Endodermal cell (in vitro differentiated cells): ENCODE measurements around the gene DYRK3. TPM values are rescaled to one million over a fixed set of nuclear protein-coding genes. Genes with fewer than 3 reads are reported as not detected.

ENCODE experiments used
- DNase-seq: peaks from one replicate; pipeline ENCODE4 v3.0.0-alpha.2; 2017
- H3K27ac ChIP-seq: 2 replicates; pipeline ENCODE4 v1.5.1; 2013; ENCODE audit warnings: mild to moderate bottlenecking, low read depth, low read length, moderate library complexity
- H3K27me3 ChIP-seq: 2 replicates; pipeline ENCODE4 v1.6.1; 2013; ENCODE audit warnings: mild to moderate bottlenecking, low read length, moderate library complexity; ENCODE audit not compliant: insufficient read depth, control insufficient read depth, poor library complexity, severe bottlenecking
- H3K36me3 ChIP-seq: 2 replicates; pipeline ENCODE4 v1.7.0; 2013; ENCODE audit warnings: mild to moderate bottlenecking, low read length, moderate library complexity; ENCODE audit not compliant: control insufficient read depth, insufficient read depth
- H3K4me1 ChIP-seq: one replicate; pipeline ENCODE4 v1.7.0; 2013; ENCODE audit warnings: low read length; ENCODE audit not compliant: control insufficient read depth, insufficient read depth
- H3K4me3 ChIP-seq: 2 replicates; pipeline ENCODE4 v1.5.1; 2013; ENCODE audit warnings: mild to moderate bottlenecking, low read length, moderate library complexity
- H3K9ac ChIP-seq: 2 replicates; pipeline ENCODE4 v1.6.1; 2013; ENCODE audit warnings: mild to moderate bottlenecking, low read length, moderate library complexity; ENCODE audit not compliant: poor library complexity, severe bottlenecking; ENCODE audit errors: extremely low read depth
- H3K9me3 ChIP-seq: 2 replicates; pipeline ENCODE4 v1.6.1; 2013; ENCODE audit warnings: mild to moderate bottlenecking, low read length, moderate library complexity; ENCODE audit not compliant: control insufficient read depth
- H3K27ac Mint-ChIP-seq: 2 replicates; pipeline ENCODE4 v1.8.0; 2020; ENCODE audit warnings: mixed read lengths
- H3K27me3 Mint-ChIP-seq: 2 replicates; pipeline ENCODE4 v1.8.0; 2021; ENCODE audit warnings: mild to moderate bottlenecking, mixed read lengths; ENCODE audit not compliant: insufficient read depth
- H3K36me3 Mint-ChIP-seq: 2 replicates; pipeline ENCODE4 v1.8.0; 2020; ENCODE audit warnings: low read depth, mixed read lengths
- H3K4me1 Mint-ChIP-seq: 2 replicates; pipeline ENCODE4 v1.8.0; 2020; ENCODE audit warnings: mixed read lengths
- H3K4me3 Mint-ChIP-seq: 2 replicates; pipeline ENCODE4 v1.8.0; 2020; ENCODE audit warnings: mild to moderate bottlenecking, moderate library complexity, mixed read lengths
- H3K9me3 Mint-ChIP-seq: 2 replicates; pipeline ENCODE4 v1.8.0; 2020; ENCODE audit warnings: mild to moderate bottlenecking, mixed read lengths
- CTCF ChIP-seq: fragments of 200-600 bp; sonication (generic); conservative IDR thresholded peaks from 2 replicates; pipeline ENCODE4 v1.5.0; 2021; ENCODE audit warnings: antibody characterized with exemption, mild to moderate bottlenecking
- WGBS, 2 experiments: methylation state at CpG; one replicate each; pipeline versions ENCODE4 v1.1.5 to v1.1.7; 2013; ENCODE audit warnings: missing lambda C conversion rate in 2 of 2, mixed read lengths in 1 of 2; ENCODE audit not compliant: insufficient coverage in 1 of 2, insufficient read length in 1 of 2; 5-methylcytosine and 5-hydroxymethylcytosine counted together
- total RNA-seq, 2 donors: library from RNA; stranded (reverse); fragmentation: NEBNext Ultra II Directional in 1 of 2; extraction: Animal tissue kit (Norgen Biotek cat#: 25700) in 1 of 2; gene quantifications; 2 replicates in 1 of 2; 3 replicates in 1 of 2; pipeline ENCODE4 v1.2.1, GENCODE V29; 2021

The DYRK3 gene
- total RNA-seq, 2 donors from 2014 or later, result 9.0 to 13.5 TPM

- Histone ChIP-seq H3K4me1 (peaks cover 26% of the 10 kb centered on the region), H3K9ac (no peak overlapping the region), H3K27me3 (no peaks in the 10 kb centered on the region), H3K27ac (no peak overlapping the region), H3K36me3 (peaks cover 8% of the 10 kb centered on the region), H3K4me3 (no peak overlapping the region), H3K9me3 (no peaks in the 10 kb centered on the region)
- H3K36me3 Mint-ChIP-seq, result no peaks in the 10 kb centered on the region
- peaks cover 75% of the 10 kb centered on the region for H3K4me1 Mint-ChIP-seq
- no peak for TF ChIP-seq CTCF
- peaks cover 2% of the 10 kb centered on the region for H3K27me3 Mint-ChIP-seq
- 92 to 100% methylated on average over 1 to 2 of the region's 2 CpGs for WGBS, 2 experiments
- no peaks in the 10 kb centered on the region for H3K9me3 Mint-ChIP-seq
- DNase-seq, result no peak
- no peak overlapping the region for H3K4me3 Mint-ChIP-seq
- H3K27ac Mint-ChIP-seq, result peak overlapping the region; percentile 81
Observed at GRCh38 chr1:206690516-206690915, 55.2 kb downstream of the DYRK3 start.

- Mint-ChIP-seq H3K4me3 (no peak overlapping the region), H3K36me3 (peaks cover 3% of the 10 kb centered on the region), H3K9me3 (no peaks in the 10 kb centered on the region), H3K27ac (peak overlapping the region; percentile 40), H3K4me1 (peaks cover 70% of the 10 kb centered on the region), H3K27me3 (no peaks in the 10 kb centered on the region)
- 92 to 93% methylated on average over 6 to 8 of the region's 8 CpGs for WGBS, 2 experiments
- H3K9me3 ChIP-seq, result no peaks in the 10 kb centered on the region
- H3K4me3 ChIP-seq, result no peak overlapping the region
- H3K9ac ChIP-seq, result no peak overlapping the region
- H3K4me1 ChIP-seq, result peaks cover 23% of the 10 kb centered on the region
- DNase-seq, result no peak
- no peak for TF ChIP-seq CTCF
- H3K27me3 ChIP-seq, result no peaks in the 10 kb centered on the region
- no peak overlapping the region for H3K27ac ChIP-seq
- H3K36me3 ChIP-seq, result peaks cover 18% of the 10 kb centered on the region
Observed at GRCh38 chr1:206691604-206692003, 56.3 kb downstream of the DYRK3 start.

- 91 to 93% methylated on average over 10 of the region's 10 CpGs for WGBS, 2 experiments
- Mint-ChIP-seq H3K36me3 (peaks cover 14% of the 10 kb centered on the region), H3K4me1 (peaks cover 55% of the 10 kb centered on the region), H3K4me3 (no peak overlapping the region), H3K9me3 (no peaks in the 10 kb centered on the region), H3K27ac (peak overlapping the region; percentile 64), H3K27me3 (no peaks in the 10 kb centered on the region)
- H3K9ac ChIP-seq, result no peak overlapping the region
- peaks cover 29% of the 10 kb centered on the region for H3K36me3 ChIP-seq
- H3K27me3 ChIP-seq, result no peaks in the 10 kb centered on the region
- no peak overlapping the region for H3K27ac ChIP-seq
- no peak for TF ChIP-seq CTCF
- no peak for DNase-seq
- H3K9me3 ChIP-seq, result no peaks in the 10 kb centered on the region
- H3K4me1 ChIP-seq, result peaks cover 13% of the 10 kb centered on the region
- no peak overlapping the region for H3K4me3 ChIP-seq
Observed at GRCh38 chr1:206693029-206693428, 57.7 kb downstream of the DYRK3 start.
